Medulla oblongata (tissue), 1 donor: Measurements from ENCODE around the gene LRRC27.

ENCODE experiments used
- DNase-seq: peaks from one replicate; pipeline ENCODE4 v3.0.0-alpha.2; 2015; ENCODE audit errors: extremely low spot score

Gene LRRC27

GRCh38 chr10:132357286-132358058 is 25.5 kb downstream of the LRRC27 start:
- DNase-seq: no peak

GRCh38 chr10:132359305-132360040 is 27.5 kb downstream of the LRRC27 start:
- DNase-seq: no peak

GRCh38 chr10:132360766-132361447 is 28.9 kb downstream of the LRRC27 start:
- no peak for DNase-seq

GRCh38 chr10:132361581-132362101 is 29.6 kb downstream of the LRRC27 start:
- no peak for DNase-seq

GRCh38 chr10:132362151-132362611 is 30.2 kb downstream of the LRRC27 start:
- no peak for DNase-seq

GRCh38 chr10:132363376-132363775 is 31.4 kb downstream of the LRRC27 start:
- DNase-seq: no peak

GRCh38 chr10:132363921-132364593 is 32.1 kb downstream of the LRRC27 start:
- peak; percentile 13 for DNase-seq

- no peak for DNase-seq
Measured at GRCh38 chr10:132364594-132364970, 32.6 kb downstream of the LRRC27 start.

- DNase-seq: peak; percentile 12
Measured at GRCh38 chr10:132365102-132365501, 33.1 kb downstream of the LRRC27 start.

GRCh38 chr10:132366006-132366405 is 34.0 kb downstream of the LRRC27 start:
- no peak for DNase-seq

GRCh38 chr10:132366499-132366898 is 34.5 kb downstream of the LRRC27 start:
- no peak for DNase-seq

GRCh38 chr10:132368391-132368790 is 36.4 kb downstream of the LRRC27 start:
- no peak for DNase-seq

- no peak for DNase-seq
Measured at GRCh38 chr10:132368881-132369635, 37.1 kb downstream of the LRRC27 start.

GRCh38 chr10:132369636-132370185 is 37.7 kb downstream of the LRRC27 start:
- DNase-seq: no peak

- no peak for DNase-seq
Measured at GRCh38 chr10:132370426-132371340, 38.7 kb downstream of the LRRC27 start.

GRCh38 chr10:132371641-132372081 is 39.7 kb downstream of the LRRC27 start:
- no peak for DNase-seq

- no peak for DNase-seq
Measured at GRCh38 chr10:132372516-132373095, 40.6 kb downstream of the LRRC27 start.

GRCh38 chr10:132373241-132373955 is 41.4 kb downstream of the LRRC27 start:
- DNase-seq: no peak
